Measurements from ENCODE around the gene PI4K2B.
"Not testable (repeated sequence)": the region's sequence is repeated elsewhere in the genome, so short reads cannot be mapped to it uniquely, and the experiment has no call there.

PI4K2B gene

DNA sequence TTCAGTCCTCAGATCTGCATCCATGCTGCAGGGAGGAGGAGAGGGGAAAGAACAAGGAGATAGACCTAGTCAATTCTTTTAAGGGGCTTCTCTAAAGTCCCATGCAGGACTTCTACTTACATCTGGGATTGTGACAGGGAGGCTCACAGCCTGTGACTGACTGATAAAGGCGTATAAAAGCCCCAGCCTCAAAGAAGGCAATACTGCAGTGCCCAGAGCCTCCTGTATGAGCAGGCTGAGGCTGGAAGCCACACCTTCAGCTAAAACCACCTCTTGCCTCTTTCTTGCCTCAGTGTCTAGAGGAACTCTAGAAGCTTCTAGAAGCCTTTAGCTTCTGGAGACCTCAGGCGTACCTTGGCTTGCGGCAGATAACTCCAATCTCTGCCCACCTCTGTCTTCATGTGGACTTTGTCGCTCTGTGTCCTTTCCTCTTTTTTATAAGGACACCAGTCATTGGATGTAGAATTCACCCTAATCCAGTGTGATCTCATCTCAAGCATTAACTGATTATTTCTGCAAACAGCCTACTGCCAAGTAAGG, 72.8 kb downstream of the PI4K2B start:
- no peak for DNase-seq (ENCODE audit: low spot score)

- no peak for DNase-seq (ENCODE audit: low spot score)
Observed at GRCh38 chr4:25307596-25307995, 73.8 kb downstream of the PI4K2B start.

GRCh38 chr4:25308306-25308705, 74.5 kb downstream of the PI4K2B start:
- DNase-seq (ENCODE audit: low spot score), result no peak

DNA sequence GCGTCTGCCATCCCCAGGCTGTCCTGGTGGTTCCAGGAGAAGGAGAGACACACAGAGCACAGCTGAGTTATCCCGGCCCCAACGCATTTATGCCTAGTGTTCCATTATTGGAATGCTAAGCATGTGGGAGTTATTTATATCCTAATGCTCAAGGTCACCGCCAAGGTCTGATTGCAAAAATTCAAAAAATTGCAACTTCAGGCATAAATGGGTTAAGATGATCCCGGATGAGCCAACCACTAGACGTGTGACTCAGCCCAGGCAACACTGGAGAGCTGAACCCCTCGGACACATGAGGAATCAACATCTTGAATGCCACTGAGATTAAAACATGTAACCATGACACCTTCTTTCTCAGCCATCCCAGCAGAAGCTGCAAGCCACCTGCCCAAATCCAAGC, 74.9 kb downstream of the PI4K2B start:
- DNase-seq (ENCODE audit: low spot score), result no peak

- no peak for DNase-seq (ENCODE audit: low spot score)
Observed at GRCh38 chr4:25310066-25310802, 76.4 kb downstream of the PI4K2B start.

DNA sequence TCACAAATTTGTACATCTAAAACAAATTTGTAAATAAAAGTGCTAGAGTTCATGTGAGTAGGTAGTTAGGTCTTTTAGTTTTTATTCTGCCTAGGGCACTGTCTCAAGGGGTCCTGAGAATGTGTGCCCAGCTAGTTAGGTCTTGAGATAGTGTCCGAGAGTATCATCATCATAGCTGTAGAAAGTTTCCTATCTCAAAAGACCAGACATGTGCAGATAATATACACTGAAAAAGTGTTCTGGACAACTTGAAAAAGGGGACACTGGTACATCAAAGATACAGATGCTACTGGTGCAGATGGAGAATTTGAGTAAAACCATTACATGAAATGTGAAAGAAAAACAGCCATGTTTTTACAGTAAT, 77.0 kb downstream of the PI4K2B start:
- DNase-seq (ENCODE audit: low spot score), result no peak

DNA sequence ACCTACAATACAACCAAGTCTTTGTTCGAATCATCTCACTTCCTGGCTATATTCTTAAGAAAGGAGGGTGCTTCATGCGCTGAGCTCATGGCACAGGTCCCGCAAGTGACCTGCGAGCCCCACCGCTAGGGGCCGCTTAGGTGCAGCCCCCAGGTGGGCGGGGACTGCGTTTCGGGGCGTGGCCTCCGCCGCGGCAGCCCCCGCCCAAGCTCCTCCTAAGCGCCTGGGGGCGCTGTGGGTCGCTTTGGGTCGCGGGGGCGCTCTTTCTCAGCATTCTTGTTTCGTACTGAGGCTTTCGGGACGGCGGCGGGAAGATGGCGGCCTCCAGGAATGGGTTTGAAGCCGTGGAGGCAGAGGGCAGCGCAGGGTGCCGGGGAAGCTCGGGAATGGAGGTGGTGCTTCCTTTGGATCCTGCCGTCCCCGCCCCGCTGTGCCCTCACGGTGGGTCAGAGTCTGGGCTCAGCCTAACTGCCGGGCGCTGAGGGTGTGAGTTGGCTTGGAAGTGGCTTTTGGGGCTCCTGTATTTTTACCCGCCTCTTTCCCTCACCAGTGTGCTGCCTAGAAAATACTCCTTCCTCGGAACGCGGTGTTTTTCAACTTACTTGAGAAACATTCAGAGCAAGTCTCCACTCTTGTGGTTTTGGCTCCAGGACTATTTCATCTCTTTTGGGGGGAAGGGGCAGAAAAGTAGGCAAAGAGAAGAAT, 78.8 kb downstream of the PI4K2B start, which contains the start of gene ZCCHC4:
TSS of gene ZCCHC4 (plus strand) at position 279 of the 705 bp plus-strand sequence. CDS start at position 315, 36 bp downstream.
- DNase-seq (ENCODE audit: low spot score), result peak; percentile 85

DNA sequence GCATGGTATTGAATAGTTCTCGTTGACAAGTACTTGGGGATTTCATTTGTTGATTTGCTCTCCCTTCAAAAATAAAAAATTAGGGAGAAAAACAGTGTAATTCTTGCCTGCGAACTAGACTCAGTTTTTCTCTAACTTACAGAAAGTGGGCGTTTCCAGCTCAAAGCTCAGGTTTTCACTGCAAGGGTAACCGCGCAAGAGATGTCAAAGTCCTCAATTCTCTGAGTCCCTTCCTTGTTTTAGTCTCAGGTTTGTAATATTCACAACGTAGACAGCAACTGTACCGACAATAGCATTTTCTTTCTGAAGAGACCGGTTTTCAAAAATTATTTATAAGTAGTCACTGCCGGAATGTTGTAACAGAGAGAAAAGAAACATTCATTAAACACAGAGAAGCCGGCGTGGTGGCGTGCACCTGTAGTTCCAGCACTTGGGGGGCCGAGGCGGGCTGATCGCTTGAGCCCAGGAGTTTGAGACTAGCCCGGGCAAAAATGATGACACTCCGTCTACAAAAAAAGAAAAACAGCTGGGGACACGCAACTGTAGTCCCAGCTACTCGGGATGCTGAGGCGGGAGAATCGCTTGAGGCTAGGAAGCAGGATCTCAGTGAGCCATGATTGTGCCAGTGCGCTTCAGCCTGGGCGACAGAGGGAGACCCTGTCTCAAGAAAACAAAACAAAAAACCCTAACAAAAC, 79.5 kb downstream of the PI4K2B start:
- DNase-seq (ENCODE audit: low spot score), result peak; percentile 15

DNA sequence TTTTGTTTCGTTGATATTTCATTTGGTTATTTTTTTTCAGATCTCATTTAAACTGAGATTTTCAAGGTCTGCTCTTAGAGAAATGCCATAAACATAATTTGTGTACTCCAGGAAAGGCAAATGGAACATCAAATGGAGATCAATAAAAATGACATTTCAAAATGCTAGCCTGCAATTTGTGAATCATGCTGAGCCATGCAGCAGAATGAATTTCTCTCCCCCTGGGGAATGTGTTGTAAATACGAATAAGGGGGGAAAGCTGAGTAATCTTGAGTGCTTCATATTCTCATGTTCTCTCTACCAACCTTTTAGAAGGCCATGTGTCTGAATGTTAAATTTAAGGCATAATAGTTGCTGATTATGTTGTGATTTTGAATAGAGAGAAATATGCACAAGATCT, 86.5 kb downstream of the PI4K2B start:
- no peak for DNase-seq (ENCODE audit: low spot score)

- no peak for DNase-seq (ENCODE audit: low spot score)
Observed at GRCh38 chr4:25320773-25321172, 86.9 kb downstream of the PI4K2B start.

GRCh38 chr4:25321703-25322102, 87.9 kb downstream of the PI4K2B start:
- no peak for DNase-seq (ENCODE audit: low spot score)

DNA sequence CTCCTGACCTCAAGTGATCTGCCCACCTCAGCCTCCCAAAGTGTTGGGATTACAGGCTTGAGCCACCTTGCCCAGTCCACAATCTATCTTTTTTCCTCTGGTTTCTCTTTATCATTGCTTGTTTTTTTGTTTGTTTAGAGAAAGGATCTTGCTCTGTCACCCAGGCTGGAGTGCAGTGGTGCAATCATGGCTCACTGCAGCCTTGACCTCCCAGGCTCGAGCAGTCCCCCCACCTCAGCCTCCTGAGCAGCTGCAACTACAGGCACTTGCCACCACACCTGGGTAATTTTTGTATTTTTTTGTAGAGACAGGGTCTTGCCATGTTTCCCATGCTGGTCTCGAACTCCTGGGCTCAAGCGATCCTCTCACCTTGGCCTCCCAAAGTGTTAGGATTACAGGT, 94.6 kb downstream of the PI4K2B start:
- DNase-seq (ENCODE audit: low spot score), result not testable (repeated sequence)

Measured in kidney capillary endothelial cell (primary cell).